ENCODE results near the gene SHOC1.

DNA sequence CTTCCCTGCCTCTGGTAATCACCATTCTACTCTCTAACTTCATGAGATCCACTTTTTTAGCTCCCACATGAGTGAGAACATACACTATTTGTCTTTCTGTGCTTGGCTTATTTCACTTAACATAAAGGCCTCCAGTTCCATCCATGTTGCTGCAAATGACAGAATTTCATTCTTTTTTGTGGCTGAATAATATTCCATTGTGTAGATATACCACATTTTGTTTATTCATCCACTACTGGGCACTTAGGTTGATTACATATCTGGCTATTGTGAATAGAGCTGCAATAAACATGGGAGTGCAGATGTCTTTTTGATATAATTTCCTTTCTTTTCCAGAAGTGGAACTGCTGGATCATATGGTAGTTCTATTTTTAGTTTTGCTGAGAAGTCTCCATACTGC, 28.7 kb downstream of the SHOC1 start:
- no peak for TF ChIP-seq CTCF (IDR thresholded peaks at IDR 0.05)
- no peak for TF ChIP-seq POLR2A (IDR thresholded peaks at IDR 0.05)
